ACC112 (cell line): Measurements from ENCODE around the gene THRB.

Experiments used
- H2AFZ ChIP-seq: fragments of 200-600 bp; sonication (generic); one replicate; pipeline ENCODE4 v1.6.0; 2017; ENCODE audit warnings: antibody characterized with exemption, low read length; ENCODE audit not compliant: unreplicated experiment
- H3K27ac ChIP-seq: fragments of 200-600 bp; sonication (generic); 2 replicates; pipeline ENCODE4 v1.5.1; 2014; ENCODE audit warnings: low read depth, mild to moderate bottlenecking, antibody characterized with exemption, low read length, moderate library complexity
- H3K27me3 ChIP-seq: fragments of 200-600 bp; sonication (generic); 2 replicates; pipeline ENCODE4 v1.6.1; 2014; ENCODE audit warnings: mild to moderate bottlenecking, antibody characterized with exemption, low read length, moderate library complexity, mixed read lengths; ENCODE audit not compliant: insufficient read depth
- H3K36me3 ChIP-seq: fragments of 200-600 bp; sonication (generic); 2 replicates; pipeline ENCODE4 v1.6.1; 2016; ENCODE audit warnings: mild to moderate bottlenecking, antibody characterized with exemption, low read length, moderate library complexity, mixed read lengths; ENCODE audit not compliant: insufficient read depth
- H3K4me1 ChIP-seq: fragments of 200-600 bp; sonication (generic); one replicate; pipeline ENCODE4 v1.6.1; 2016; ENCODE audit warnings: low read length, mixed read lengths; ENCODE audit not compliant: insufficient read depth, unreplicated experiment, control insufficient read depth
- H3K4me3 ChIP-seq: fragments of 200-600 bp; sonication (generic); 2 replicates; pipeline ENCODE4 v1.5.1; 2014; ENCODE audit warnings: mild to moderate bottlenecking, low read depth, low read length
- H3K79me2 ChIP-seq: fragments of 200-600 bp; sonication (generic); one replicate; pipeline ENCODE4 v1.6.0; 2016; ENCODE audit warnings: low read length; ENCODE audit not compliant: control insufficient read depth, unreplicated experiment, insufficient read depth

THRB gene

DNA sequence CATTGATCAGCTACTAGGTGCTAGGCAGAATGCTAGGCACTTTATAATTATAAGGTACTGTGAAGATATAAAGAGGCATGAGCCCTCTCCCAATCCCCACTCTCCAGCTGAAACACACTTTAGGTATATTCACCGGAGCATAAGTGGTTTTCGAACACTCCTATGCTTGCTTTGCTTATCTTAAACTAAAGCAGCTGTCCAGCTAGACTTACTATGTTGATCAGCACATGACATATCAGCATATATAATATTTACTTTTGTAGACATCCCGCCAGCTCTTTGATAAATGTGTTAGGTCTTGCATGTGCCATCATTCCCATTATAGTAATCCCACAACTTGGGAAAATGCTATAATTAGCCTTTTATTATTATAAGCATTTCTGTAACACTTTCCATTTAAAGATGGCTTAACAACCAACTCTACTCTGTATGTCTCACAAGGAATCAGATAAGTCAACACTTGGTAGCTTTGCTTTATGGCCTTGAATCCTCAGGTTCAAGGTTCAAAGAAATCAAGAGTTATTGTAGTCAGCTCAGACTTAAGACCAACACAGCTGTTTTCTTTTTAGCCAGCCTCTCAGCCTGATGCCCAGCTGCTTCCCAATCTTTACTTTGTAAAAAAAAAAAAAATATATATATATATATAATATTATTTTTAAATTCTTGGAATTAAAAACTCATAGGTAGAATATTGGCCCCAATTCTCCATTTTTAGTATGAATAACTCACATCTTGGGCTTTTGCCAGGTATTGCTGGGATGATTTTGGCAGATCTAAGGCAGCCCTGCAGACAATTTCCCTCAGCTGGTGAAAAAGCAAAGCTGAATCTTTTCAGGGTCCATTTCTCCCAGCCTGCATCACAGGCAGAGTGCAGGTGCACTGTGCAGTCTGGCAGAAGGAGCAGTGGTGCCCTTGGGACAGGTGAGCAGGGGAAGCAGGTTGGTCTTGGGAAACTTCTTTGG, 104.2 kb downstream of the THRB start:
- Histone ChIP-seq H3K79me2 (no peaks in the 10 kb centered on the region), H3K27ac (no peak overlapping the region), H3K27me3 (no peaks in the 10 kb centered on the region)

DNA sequence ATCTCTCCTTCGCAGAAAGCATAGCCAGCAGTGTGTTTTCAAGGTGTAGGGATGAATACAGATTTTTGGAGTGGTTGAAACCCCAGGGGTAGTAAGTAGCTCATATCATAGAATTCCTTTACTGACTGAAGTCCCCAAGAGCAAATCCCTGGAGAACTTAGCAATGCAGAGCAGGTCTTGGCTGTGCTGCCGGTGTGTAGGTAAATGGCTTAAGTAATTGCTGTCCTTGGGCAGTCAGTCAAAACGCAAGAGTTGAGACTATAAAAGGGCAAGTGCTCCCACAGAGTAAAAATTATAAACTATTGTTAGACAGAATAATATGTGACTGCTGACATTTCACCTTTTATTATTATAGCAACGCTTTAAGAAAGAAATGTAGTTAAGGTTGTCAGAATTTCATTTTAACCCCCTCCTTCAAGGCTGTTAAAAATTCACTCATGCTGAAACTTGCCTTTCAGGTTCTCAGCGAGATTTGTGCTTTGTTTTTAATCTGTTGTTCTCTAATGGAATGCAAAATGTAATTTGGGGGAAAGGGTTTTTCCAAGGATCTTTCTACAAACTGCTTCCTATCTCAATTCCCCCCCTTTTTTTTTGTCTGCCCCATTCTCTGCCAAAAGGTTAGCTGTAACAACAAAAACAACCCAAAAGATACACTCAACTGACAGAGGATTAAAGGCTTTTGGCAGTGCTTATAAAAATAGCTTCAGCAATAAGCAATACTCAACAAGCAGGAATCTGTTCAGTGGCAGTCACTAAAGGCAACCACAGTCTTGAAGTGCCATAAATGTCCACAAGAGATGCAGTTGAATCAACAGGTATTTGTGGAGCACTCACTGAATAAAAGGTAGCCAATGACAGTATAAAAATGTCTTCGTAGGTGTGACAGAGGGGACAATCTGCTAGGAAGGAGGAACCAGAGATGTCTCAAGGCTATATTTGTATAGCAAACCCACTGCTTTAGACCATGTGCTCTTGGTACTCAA, 105.3 kb downstream of the THRB start:
- H3K79me2 ChIP-seq, result no peaks in the 10 kb centered on the region
- no peak overlapping the region for H2AFZ ChIP-seq
- H3K4me3 ChIP-seq, result no peak overlapping the region
- H3K36me3 ChIP-seq, result no peaks in the 10 kb centered on the region
- H3K4me1 ChIP-seq, result peaks cover 22% of the 10 kb centered on the region
- no peak overlapping the region for H3K27ac ChIP-seq
- H3K27me3 ChIP-seq, result no peaks in the 10 kb centered on the region

More for the DNA sequence above, 104.2 kb downstream of the THRB start:
- no peaks in the 10 kb centered on the region for H3K36me3 ChIP-seq
- no peak overlapping the region for H2AFZ ChIP-seq
- H3K4me3 ChIP-seq, result no peak overlapping the region
- peaks cover 22% of the 10 kb centered on the region for H3K4me1 ChIP-seq

DNA sequence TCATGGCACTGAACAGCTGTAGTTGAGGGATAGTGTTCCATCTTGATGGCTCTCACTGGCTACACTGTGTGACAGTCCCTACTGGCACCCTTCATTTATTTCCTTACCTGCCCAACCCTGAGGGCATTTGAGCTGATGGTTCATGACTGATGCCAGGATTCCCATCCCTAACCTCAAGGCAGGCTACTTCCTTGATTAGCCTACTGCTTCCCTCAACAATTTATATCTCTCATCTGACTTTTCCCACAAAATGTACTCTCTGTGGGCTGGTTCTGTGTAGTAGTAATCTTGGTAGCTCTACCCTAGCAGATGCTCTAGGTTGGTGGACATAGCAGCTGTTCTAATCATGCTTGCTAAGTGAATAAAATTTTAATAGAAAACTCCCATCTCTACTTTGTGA, 106.0 kb downstream of the THRB start:
- H3K27ac ChIP-seq, result no peak overlapping the region
- no peaks in the 10 kb centered on the region for H3K79me2 ChIP-seq
- H3K4me3 ChIP-seq, result no peak overlapping the region
- H3K27me3 ChIP-seq, result no peaks in the 10 kb centered on the region
- peaks cover 22% of the 10 kb centered on the region for H3K4me1 ChIP-seq
- H2AFZ ChIP-seq, result no peak overlapping the region
- H3K36me3 ChIP-seq, result no peaks in the 10 kb centered on the region

DNA sequence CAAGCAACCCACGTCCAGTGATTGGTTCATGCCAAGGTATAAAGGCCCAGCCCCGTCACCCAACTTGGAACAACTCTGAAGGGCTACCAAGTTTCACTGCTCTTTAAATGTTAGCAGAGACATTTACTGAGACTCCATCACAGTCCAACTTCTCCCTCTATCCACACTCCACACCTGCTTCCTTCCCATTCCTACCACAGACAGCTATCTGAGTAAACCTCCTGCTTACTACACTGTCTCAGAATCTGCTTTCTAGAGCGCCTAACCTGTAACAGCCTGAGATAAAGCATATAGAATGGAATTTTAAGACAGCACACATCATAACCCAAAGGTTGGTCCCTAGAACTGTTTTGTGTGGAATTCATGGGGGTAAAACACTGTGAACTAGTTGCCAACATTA, 106.5 kb downstream of the THRB start:
- Histone ChIP-seq H3K4me3 (no peak overlapping the region), H2AFZ (no peak overlapping the region), H3K27ac (peak overlapping the region; percentile 21), H3K36me3 (no peaks in the 10 kb centered on the region), H3K79me2 (no peaks in the 10 kb centered on the region), H3K27me3 (no peaks in the 10 kb centered on the region), H3K4me1 (peaks cover 22% of the 10 kb centered on the region)

DNA sequence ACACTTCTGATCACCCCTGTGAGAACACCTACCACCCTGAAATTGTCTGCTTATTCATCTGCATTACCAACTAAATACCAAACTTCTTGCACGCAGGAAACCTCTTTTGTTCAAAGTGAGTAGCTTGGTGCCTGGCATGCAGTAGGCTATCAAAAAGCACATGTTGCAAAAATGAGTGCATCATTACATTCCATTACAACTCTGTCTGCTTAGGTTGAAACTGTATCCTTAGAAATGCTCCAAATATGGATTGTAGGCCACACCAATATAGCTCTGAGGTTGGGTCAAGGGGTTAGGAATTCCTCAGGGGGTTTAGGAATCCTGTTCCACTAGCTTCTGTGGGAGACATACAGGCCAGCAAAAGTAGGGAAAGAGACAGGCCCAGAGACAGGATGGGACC, 107.2 kb downstream of the THRB start:
- H3K79me2 ChIP-seq, result no peaks in the 10 kb centered on the region
- H3K27me3 ChIP-seq, result no peaks in the 10 kb centered on the region
- H3K27ac ChIP-seq, result peak overlapping the region; percentile 21
- no peaks in the 10 kb centered on the region for H3K36me3 ChIP-seq
- H2AFZ ChIP-seq, result no peak overlapping the region
- H3K4me3 ChIP-seq, result no peak overlapping the region
- H3K4me1 ChIP-seq, result peaks cover 22% of the 10 kb centered on the region

DNA sequence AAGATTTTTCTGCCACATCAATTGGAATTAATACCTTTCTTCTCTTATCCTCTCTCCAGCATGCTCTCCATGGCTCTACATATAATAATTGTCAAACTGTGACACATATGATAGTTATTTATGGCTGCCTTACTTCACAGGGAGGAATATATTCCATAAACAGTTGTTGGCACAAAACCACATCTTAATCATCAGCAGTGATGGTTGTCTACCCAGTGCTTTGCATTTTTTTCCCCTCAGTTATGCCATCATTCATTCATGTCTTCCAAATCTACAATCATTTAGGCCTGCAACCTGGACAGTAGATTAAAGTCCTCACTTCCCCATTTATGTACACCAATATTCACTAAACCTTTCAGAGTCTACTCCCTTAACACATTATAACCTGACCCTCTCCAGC, 107.7 kb downstream of the THRB start:
- Histone ChIP-seq H3K27ac (peak overlapping the region; percentile 21), H3K4me1 (peaks cover 22% of the 10 kb centered on the region), H3K79me2 (no peaks in the 10 kb centered on the region), H3K4me3 (no peak overlapping the region), H3K36me3 (no peaks in the 10 kb centered on the region), H3K27me3 (no peaks in the 10 kb centered on the region), H2AFZ (no peak overlapping the region)

DNA sequence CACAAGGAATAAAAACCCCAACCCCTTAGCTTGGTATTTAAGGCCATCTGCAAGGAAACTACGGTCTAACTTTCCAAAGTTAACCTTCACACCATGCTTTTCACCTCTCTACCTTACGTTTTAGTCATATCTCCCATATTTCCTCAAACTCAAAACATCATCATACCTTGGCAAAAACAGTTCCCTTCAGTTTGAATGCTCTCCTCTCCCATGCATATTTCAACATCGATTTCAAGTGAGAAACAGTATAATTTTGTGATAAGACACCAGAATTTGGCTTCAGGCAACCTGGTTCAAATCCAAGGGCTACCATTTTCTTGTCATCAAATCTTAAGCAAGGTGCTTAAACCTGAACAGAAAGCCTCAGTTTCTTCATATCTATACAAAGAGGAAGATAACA, 108.2 kb downstream of the THRB start:
- Histone ChIP-seq H3K27me3 (no peaks in the 10 kb centered on the region), H3K4me1 (peaks cover 22% of the 10 kb centered on the region), H3K4me3 (no peak overlapping the region), H3K79me2 (no peaks in the 10 kb centered on the region), H3K36me3 (no peaks in the 10 kb centered on the region), H2AFZ (no peak overlapping the region), H3K27ac (no peak overlapping the region)

DNA sequence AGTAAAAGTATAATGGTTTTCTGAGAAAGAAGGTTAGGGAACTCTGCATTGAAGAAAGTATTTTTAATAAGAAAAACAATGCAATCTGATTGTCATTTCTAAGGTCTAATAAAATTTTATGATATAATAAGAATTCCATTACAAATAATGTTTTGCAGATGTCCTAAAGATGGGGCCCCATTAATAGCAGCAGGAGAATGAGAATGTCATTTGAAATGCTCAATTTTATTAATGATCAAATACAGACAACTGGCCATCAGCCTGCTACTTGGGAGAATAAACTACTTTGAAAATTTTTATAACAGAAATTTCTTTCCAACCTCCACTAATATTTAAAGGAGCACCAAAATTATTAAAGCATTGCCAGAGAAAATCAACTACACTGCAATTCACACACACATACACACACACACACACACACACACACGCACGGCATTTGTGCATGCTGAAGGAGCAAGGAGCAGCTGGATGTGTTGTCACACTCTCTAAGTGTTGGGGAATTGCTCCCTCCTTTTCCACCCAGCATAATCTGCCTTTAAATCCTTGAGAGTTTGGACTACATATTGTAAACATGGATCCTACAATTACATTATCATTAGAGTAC, 109.5 kb downstream of the THRB start:
- H2AFZ ChIP-seq, result no peak overlapping the region
- H3K4me1 ChIP-seq, result peaks cover 22% of the 10 kb centered on the region
- H3K27me3 ChIP-seq, result no peaks in the 10 kb centered on the region
- no peaks in the 10 kb centered on the region for H3K79me2 ChIP-seq
- no peak overlapping the region for H3K4me3 ChIP-seq
- no peak overlapping the region for H3K27ac ChIP-seq
- no peaks in the 10 kb centered on the region for H3K36me3 ChIP-seq

DNA sequence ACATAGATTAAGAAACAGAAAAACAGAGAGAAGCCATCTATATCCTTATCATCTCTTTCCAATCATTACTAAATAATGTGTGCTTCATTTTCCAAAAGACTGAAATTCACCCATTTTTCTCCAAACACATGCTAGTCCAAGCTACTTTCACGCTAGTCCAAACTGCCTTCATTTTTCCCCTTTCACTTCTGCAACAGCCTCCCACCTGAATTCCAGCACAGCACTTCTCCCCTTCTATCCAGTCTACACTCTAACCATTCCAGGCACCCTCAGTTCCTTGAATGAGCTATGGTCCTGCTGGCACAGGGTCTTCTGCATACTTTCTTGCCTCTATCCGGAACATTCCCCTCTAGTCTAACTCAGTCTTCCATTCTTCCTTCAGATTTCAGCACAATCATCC, 112.0 kb downstream of the THRB start:
- no peak overlapping the region for H3K4me3 ChIP-seq

DNA sequence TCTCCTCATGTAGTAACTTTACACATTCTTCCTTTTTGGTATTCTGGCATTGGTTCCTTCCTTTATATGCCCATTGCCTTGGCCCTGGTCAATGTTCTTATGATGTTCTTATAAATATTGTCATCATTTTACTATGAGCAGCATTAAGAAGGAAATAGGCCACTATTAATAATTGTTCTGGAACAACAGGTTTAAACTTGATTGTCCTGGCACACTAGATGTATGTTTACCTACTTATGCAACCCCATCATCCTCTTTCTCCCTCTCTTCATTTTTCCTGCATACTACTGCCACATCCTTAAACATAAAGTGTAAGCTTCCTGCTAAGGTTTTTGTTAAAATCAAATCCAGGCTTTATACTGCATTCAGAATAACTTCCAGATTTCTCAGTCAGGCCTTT, 114.7 kb downstream of the THRB start:
- Histone ChIP-seq H3K36me3 (no peaks in the 10 kb centered on the region), H3K27me3 (no peaks in the 10 kb centered on the region), H3K27ac (no peak overlapping the region), H2AFZ (no peak overlapping the region), H3K4me1 (peaks cover 16% of the 10 kb centered on the region), H3K4me3 (no peak overlapping the region), H3K79me2 (no peaks in the 10 kb centered on the region)

More for the DNA sequence above, 112.0 kb downstream of the THRB start:
- no peaks in the 10 kb centered on the region for H3K79me2 ChIP-seq
- H3K27ac ChIP-seq, result no peak overlapping the region
- H3K4me1 ChIP-seq, result peaks cover 15% of the 10 kb centered on the region
- no peak overlapping the region for H2AFZ ChIP-seq
- H3K36me3 ChIP-seq, result no peaks in the 10 kb centered on the region
- no peaks in the 10 kb centered on the region for H3K27me3 ChIP-seq
